ENCODE data around the gene TSHZ1. TPM values are rescaled to one million over a fixed set of nuclear protein-coding genes. Genes with fewer than 3 reads are reported as not detected.

The TSHZ1 gene
- total and polyA plus RNA-seq, 2 experiments from 2014 or later: 2.2 to 4.4 TPM

GRCh38 chr18:75297731-75298130 is 87.1 kb downstream of the TSHZ1 start:
- Histone ChIP-seq H2AFZ (peak overlapping the region; percentile 46; the same call in 1 of the 2 replicates), H3K4me1 (ENCODE audit: insufficient read depth) (no peaks in the 10 kb centered on the region), H3K27ac (no peak overlapping the region), H3K4me2 (ENCODE audit: unreplicated experiment) (no peak overlapping the region), H3F3A (ENCODE audit: insufficient read depth) (no peaks in the 10 kb centered on the region), H3K79me2 (ENCODE audit: insufficient read depth) (no peaks in the 10 kb centered on the region), H3K27me3 (replicated peaks; ENCODE audit: insufficient read depth) (no peaks in the 10 kb centered on the region), H4K20me1 (ENCODE audit: insufficient read depth) (no peaks in the 10 kb centered on the region), H3K4me3 (no peak overlapping the region), H3K9me2 (ENCODE audit: insufficient read depth) (no peaks in the 10 kb centered on the region), H3K36me3 (ENCODE audit: low read depth) (no peaks in the 10 kb centered on the region), H3K9ac (no peak overlapping the region), H3K9me3 (ENCODE audit: low read depth) (no peaks in the 10 kb centered on the region)
- in situ Hi-C loops (cut with MboI): no loop called here
- WGBS, 2 experiments (ENCODE audit: low coverage in 1 of 2, low lambda C conversion rate in 2 of 2, missing lambda C conversion rate in 2 of 2): 6 to 8% methylated on average over 8 of the region's 8 CpGs
- TF ChIP-seq EZH2phosphoT487 (IDR thresholded peaks at IDR 0.05; ENCODE audit: insufficient read depth, low read depth): no peak
- peak; percentile 14 for DNase-seq

- TF ChIP-seq EZH2 (IDR thresholded peaks at IDR 0.05; ENCODE audit: insufficient read depth, poor library complexity, severe bottlenecking): no peak
- TF ChIP-seq EZH2phosphoT487 (IDR thresholded peaks at IDR 0.05; ENCODE audit: insufficient read depth, low read depth): no peak
- no peak for DNase-seq
- H3K27ac ChIP-seq: no peak overlapping the region
- H3K4me3 ChIP-seq: no peak overlapping the region
- H3K79me2 ChIP-seq (ENCODE audit: insufficient read depth): no peaks in the 10 kb centered on the region
- no peaks in the 10 kb centered on the region for H3K9me3 ChIP-seq (ENCODE audit: low read depth)
- H3F3A ChIP-seq (ENCODE audit: insufficient read depth): no peaks in the 10 kb centered on the region
- H3K9me2 ChIP-seq (ENCODE audit: insufficient read depth): no peaks in the 10 kb centered on the region
- no peaks in the 10 kb centered on the region for H3K4me1 ChIP-seq (ENCODE audit: insufficient read depth)
- no peaks in the 10 kb centered on the region for H3K36me3 ChIP-seq (ENCODE audit: low read depth)
- in situ Hi-C loops (cut with MboI): no loop called here
- no peak overlapping the region for H2AFZ ChIP-seq
- 77 to 78% methylated on average over 27 of the region's 27 CpGs for WGBS, 2 experiments (ENCODE audit: low coverage in 1 of 2, low lambda C conversion rate in 2 of 2, missing lambda C conversion rate in 2 of 2)
- H3K9ac ChIP-seq: no peak overlapping the region
- H3K27me3 ChIP-seq (replicated peaks; ENCODE audit: insufficient read depth): no peaks in the 10 kb centered on the region
- no peak overlapping the region for H3K4me2 ChIP-seq (ENCODE audit: unreplicated experiment)
- no peaks in the 10 kb centered on the region for H4K20me1 ChIP-seq (ENCODE audit: insufficient read depth)
Observed at GRCh38 chr18:75304678-75305557, 94.3 kb downstream of the TSHZ1 start.

GRCh38 chr18:75305984-75306383 is 95.4 kb downstream of the TSHZ1 start:
- no peak overlapping the region for H3K4me3 ChIP-seq
- H3K9me2 ChIP-seq (ENCODE audit: insufficient read depth): no peaks in the 10 kb centered on the region
- H3K27ac ChIP-seq: no peak overlapping the region
- H3F3A ChIP-seq (ENCODE audit: insufficient read depth): no peaks in the 10 kb centered on the region
- H3K9me3 ChIP-seq (ENCODE audit: low read depth): no peaks in the 10 kb centered on the region
- no peaks in the 10 kb centered on the region for H3K79me2 ChIP-seq (ENCODE audit: insufficient read depth)
- H3K4me2 ChIP-seq (ENCODE audit: unreplicated experiment): no peak overlapping the region
- H4K20me1 ChIP-seq (ENCODE audit: insufficient read depth): no peaks in the 10 kb centered on the region
- WGBS, 2 experiments (ENCODE audit: low coverage in 1 of 2, low lambda C conversion rate in 2 of 2, missing lambda C conversion rate in 2 of 2): 55 to 60% methylated on average over 4 of the region's 4 CpGs
- no peak overlapping the region for H3K9ac ChIP-seq
- in situ Hi-C loops (cut with MboI): no loop called here
- H3K36me3 ChIP-seq (ENCODE audit: low read depth): no peaks in the 10 kb centered on the region
- no peak for DNase-seq
- no peaks in the 10 kb centered on the region for H3K27me3 ChIP-seq (replicated peaks; ENCODE audit: insufficient read depth)
- no peaks in the 10 kb centered on the region for H3K4me1 ChIP-seq (ENCODE audit: insufficient read depth)
- H2AFZ ChIP-seq: no peak overlapping the region
- TF ChIP-seq EZH2phosphoT487 (IDR thresholded peaks at IDR 0.05; ENCODE audit: insufficient read depth, low read depth) (no peak), EZH2 (IDR thresholded peaks at IDR 0.05; ENCODE audit: insufficient read depth, poor library complexity, severe bottlenecking) (no peak)

- Histone ChIP-seq H3K9ac (no peak overlapping the region), H2AFZ (no peak overlapping the region), H3F3A (ENCODE audit: insufficient read depth) (no peaks in the 10 kb centered on the region), H3K4me1 (ENCODE audit: insufficient read depth) (no peaks in the 10 kb centered on the region), H3K4me3 (no peak overlapping the region), H3K27me3 (replicated peaks; ENCODE audit: insufficient read depth) (no peaks in the 10 kb centered on the region), H3K4me2 (ENCODE audit: unreplicated experiment) (no peak overlapping the region), H3K9me2 (ENCODE audit: insufficient read depth) (no peaks in the 10 kb centered on the region), H3K79me2 (ENCODE audit: insufficient read depth) (no peaks in the 10 kb centered on the region), H4K20me1 (ENCODE audit: insufficient read depth) (no peaks in the 10 kb centered on the region), H3K27ac (no peak overlapping the region), H3K9me3 (ENCODE audit: low read depth) (no peaks in the 10 kb centered on the region), H3K36me3 (ENCODE audit: low read depth) (no peaks in the 10 kb centered on the region)
- no peak for DNase-seq
- 76 to 79% methylated on average over 2 of the region's 2 CpGs for whole genome bisulfite sequencing, 2 experiments (ENCODE audit: low coverage in 1 of 2, low lambda C conversion rate in 2 of 2, missing lambda C conversion rate in 2 of 2)
- TF ChIP-seq EZH2 (IDR thresholded peaks at IDR 0.05; ENCODE audit: insufficient read depth, poor library complexity, severe bottlenecking) (no peak), EZH2phosphoT487 (IDR thresholded peaks at IDR 0.05; ENCODE audit: insufficient read depth, low read depth) (no peak)
- in situ Hi-C loops (cut with MboI): no loop called here
Observed at GRCh38 chr18:75307530-75307929, 96.9 kb downstream of the TSHZ1 start.
